Measurements from ENCODE around the gene CNFN.

CNFN gene

GRCh38 chr19:42389899-42390298 lies at the start of gene CNFN:
CNFN (minus strand) TSS chr19:42390297; CDS start chr19:42389037, 1,260 bp downstream.
- no peak for DNase-seq

- no peak for DNase-seq
Observed at GRCh38 chr19:42436006-42436405, 45.9 kb upstream of the CNFN start.

GRCh38 chr19:42435316-42435715 lies 45.2 kb upstream of the CNFN start:
- DNase-seq: no peak

- peak in 36 of 51 donors; percentile 4 to 85 (median 63) for DNase-seq
Observed at GRCh38 chr19:42433503-42434260, 43.6 kb upstream of the CNFN start.

- no peak for DNase-seq
Observed at GRCh38 chr19:42431486-42431885, 41.4 kb upstream of the CNFN start.

- peak in 1 of 51 donors; percentile 12 for DNase-seq
Observed at GRCh38 chr19:42428676-42429075, 38.6 kb upstream of the CNFN start.

- peak in 1 of 51 donors; percentile 11 for DNase-seq
Observed at GRCh38 chr19:42427313-42427712, 37.2 kb upstream of the CNFN start, which contains the start of gene LIPE. LIPE (minus strand) TSS chr19:42427388; CDS start chr19:42427149, 239 bp downstream.

GRCh38 chr19:42426643-42427042 lies 36.5 kb upstream of the CNFN start:
- no peak for DNase-seq

GRCh38 chr19:42424712-42425131 lies 34.6 kb upstream of the CNFN start:
- DNase-seq: peak in 1 of 51 donors; percentile 18

GRCh38 chr19:42424345-42424707 lies 34.2 kb upstream of the CNFN start:
- DNase-seq: no peak

GRCh38 chr19:42423462-42424344 lies 33.6 kb upstream of the CNFN start:
- DNase-seq: peak; percentile 51 to 95 (median 86)

GRCh38 chr19:42422901-42423461 lies 32.9 kb upstream of the CNFN start:
- peak in 27 of 51 donors; percentile 27 to 94 (median 74) for DNase-seq

GRCh38 chr19:42422092-42422900 lies 32.2 kb upstream of the CNFN start:
- no peak for DNase-seq

- DNase-seq: peak in 1 of 51 donors; percentile 13
Observed at GRCh38 chr19:42421591-42422031, 31.5 kb upstream of the CNFN start.

GRCh38 chr19:42421101-42421500 lies 31.0 kb upstream of the CNFN start:
- DNase-seq: no peak

- DNase-seq: peak in 10 of 51 donors; percentile 12 to 59 (median 22)
Observed at GRCh38 chr19:42420055-42420544, 30.0 kb upstream of the CNFN start.

GRCh38 chr19:42419309-42419708 lies 29.2 kb upstream of the CNFN start:
- DNase-seq: no peak

GRCh38 chr19:42412661-42413076 lies 22.6 kb upstream of the CNFN start:
- peak in 43 of 51 donors; percentile 14 to 89 (median 69) for DNase-seq

GRCh38 chr19:42412227-42412626 lies 22.1 kb upstream of the CNFN start:
- peak in 41 of 51 donors; percentile 27 to 89 (median 72) for DNase-seq

GRCh38 chr19:42411581-42412178 lies 21.6 kb upstream of the CNFN start:
- peak in 1 of 51 donors; percentile 10 for DNase-seq

All from hypothalamus (tissue), 51 donors.